ENCODE results near the gene CALCB.

The CALCB gene

GRCh38 chr11:15117751-15118150 is 44.4 kb downstream of the CALCB start:
- in situ Hi-C loops (cut with HindIII; ENCODE audit: low sequenced_read_pairs): no loop called here

- in situ Hi-C loops (cut with HindIII; ENCODE audit: low sequenced_read_pairs): no loop called here
These were observed 45.0 kb downstream of the CALCB start for GRCh38 chr11:15118431-15118830.

GRCh38 chr11:15119352-15119751 is 46.0 kb downstream of the CALCB start:
- in situ Hi-C loops (cut with HindIII; ENCODE audit: low sequenced_read_pairs): no loop called here

- in situ Hi-C loops (cut with HindIII; ENCODE audit: low sequenced_read_pairs): no loop called here
These were observed 46.4 kb downstream of the CALCB start for GRCh38 chr11:15119826-15120225.

GRCh38 chr11:15123849-15124248 is 50.5 kb downstream of the CALCB start:
- in situ Hi-C loops (cut with HindIII; ENCODE audit: low sequenced_read_pairs): no loop called here

GRCh38 chr11:15124528-15124927 is 51.1 kb downstream of the CALCB start:
- in situ Hi-C loops (cut with HindIII; ENCODE audit: low sequenced_read_pairs): no loop called here

GRCh38 chr11:15127341-15127740 is 53.9 kb downstream of the CALCB start:
- in situ Hi-C loops (cut with HindIII; ENCODE audit: low sequenced_read_pairs): no loop called here
